ENCODE data around the gene HTR4. TPM values are rescaled to one million over a fixed set of nuclear protein-coding genes. Genes with fewer than 3 reads are reported as not detected.

The HTR4 gene
- total RNA-seq, 1 donor from 2014 or later, result not detected

DNA sequence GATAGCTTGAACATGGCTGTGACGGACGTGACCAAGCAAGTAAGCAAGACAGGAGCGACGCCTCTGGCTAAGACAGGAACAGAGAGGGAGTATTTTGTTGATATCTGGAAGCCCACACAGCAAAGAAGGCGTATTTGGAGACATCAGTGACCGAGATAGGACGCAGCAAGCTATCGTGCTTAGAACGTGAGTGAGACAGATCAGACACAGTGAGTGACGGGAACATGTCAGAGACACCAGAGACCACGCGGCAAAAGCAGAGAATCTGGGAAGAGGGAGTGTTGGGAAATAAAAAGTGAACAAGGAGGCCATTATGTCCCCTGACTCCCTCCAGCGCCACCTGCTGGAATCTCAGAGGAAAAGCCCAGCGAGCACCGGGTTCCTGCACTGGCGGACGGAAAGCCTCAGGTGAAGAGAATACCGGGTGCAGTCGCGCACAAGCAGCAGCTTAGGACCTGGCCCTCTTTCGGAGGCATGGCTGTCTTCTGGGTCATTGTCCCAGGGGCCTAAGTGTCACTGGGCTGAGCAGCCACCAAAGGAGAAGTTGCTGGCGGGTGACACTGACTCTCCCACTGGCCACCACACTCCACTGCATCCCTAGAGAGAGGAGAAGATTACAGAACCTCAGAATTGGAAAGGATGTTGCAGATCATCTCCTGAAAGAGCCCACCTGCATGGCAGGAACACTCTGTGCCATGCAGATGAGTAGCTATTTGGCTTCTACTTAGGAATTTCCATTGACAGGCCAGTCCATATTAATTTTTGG is 171.4 kb downstream of the HTR4 start:
- H3K27ac Mint-ChIP-seq (ENCODE audit: unreplicated experiment), result no peak overlapping the region
- no peaks in the 10 kb centered on the region for H3K9me3 Mint-ChIP-seq (ENCODE audit: unreplicated experiment)
- TF ChIP-seq, protein P1, sequence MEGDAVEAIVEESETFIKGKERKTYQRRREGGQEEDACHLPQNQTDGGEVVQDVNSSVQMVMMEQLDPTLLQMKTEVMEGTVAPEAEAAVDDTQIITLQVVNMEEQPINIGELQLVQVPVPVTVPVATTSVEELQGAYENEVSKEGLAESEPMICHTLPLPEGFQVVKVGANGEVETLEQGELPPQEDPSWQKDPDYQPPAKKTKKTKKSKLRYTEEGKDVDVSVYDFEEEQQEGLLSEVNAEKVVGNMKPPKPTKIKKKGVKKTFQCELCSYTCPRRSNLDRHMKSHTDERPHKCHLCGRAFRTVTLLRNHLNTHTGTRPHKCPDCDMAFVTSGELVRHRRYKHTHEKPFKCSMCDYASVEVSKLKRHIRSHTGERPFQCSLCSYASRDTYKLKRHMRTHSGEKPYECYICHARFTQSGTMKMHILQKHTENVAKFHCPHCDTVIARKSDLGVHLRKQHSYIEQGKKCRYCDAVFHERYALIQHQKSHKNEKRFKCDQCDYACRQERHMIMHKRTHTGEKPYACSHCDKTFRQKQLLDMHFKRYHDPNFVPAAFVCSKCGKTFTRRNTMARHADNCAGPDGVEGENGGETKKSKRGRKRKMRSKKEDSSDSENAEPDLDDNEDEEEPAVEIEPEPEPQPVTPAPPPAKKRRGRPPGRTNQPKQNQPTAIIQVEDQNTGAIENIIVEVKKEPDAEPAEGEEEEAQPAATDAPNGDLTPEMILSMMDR (IDR thresholded peaks at IDR 0.05; ENCODE audit: unreplicated experiment), result peak; percentile 80
- DNase-seq (ENCODE audit: low spot score), result peak; percentile 78
- no peak overlapping the region for H3K4me3 Mint-ChIP-seq (ENCODE audit: unreplicated experiment)
- no peaks in the 10 kb centered on the region for H3K36me3 Mint-ChIP-seq (ENCODE audit: low read depth, unreplicated experiment)
- no peaks in the 10 kb centered on the region for H3K4me1 Mint-ChIP-seq (ENCODE audit: unreplicated experiment)
- H3K27me3 Mint-ChIP-seq (ENCODE audit: unreplicated experiment), result no peaks in the 10 kb centered on the region

DNA sequence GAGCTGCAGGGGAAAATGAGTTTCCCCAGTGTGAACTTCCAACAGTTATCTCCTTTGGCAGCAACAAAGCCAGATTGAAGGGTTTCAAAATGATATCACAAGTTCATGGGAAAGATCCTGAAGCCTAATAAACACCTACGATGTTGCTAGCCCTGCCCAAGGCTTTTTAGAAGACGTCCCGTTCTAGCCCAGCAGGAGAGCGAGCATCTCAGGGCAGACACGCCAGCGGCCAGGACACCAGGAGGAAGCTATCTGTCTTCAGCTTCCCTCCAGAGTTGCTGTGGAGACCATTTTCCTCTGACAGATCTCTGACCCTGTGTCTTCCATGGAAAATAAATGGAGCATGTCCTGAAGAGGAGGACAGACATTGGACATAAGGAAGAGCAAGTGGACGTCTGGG is 172.1 kb downstream of the HTR4 start:
- no peaks in the 10 kb centered on the region for H3K36me3 Mint-ChIP-seq (ENCODE audit: low read depth, unreplicated experiment)
- no peaks in the 10 kb centered on the region for H3K4me1 Mint-ChIP-seq (ENCODE audit: unreplicated experiment)
- no peaks in the 10 kb centered on the region for H3K27me3 Mint-ChIP-seq (ENCODE audit: unreplicated experiment)
- DNase-seq (ENCODE audit: low spot score), result no peak
- TF ChIP-seq, protein P1 (IDR thresholded peaks at IDR 0.05; ENCODE audit: unreplicated experiment), result no peak
- H3K9me3 Mint-ChIP-seq (ENCODE audit: unreplicated experiment), result no peaks in the 10 kb centered on the region
- no peak overlapping the region for H3K27ac Mint-ChIP-seq (ENCODE audit: unreplicated experiment)
- no peak overlapping the region for H3K4me3 Mint-ChIP-seq (ENCODE audit: unreplicated experiment)

DNA sequence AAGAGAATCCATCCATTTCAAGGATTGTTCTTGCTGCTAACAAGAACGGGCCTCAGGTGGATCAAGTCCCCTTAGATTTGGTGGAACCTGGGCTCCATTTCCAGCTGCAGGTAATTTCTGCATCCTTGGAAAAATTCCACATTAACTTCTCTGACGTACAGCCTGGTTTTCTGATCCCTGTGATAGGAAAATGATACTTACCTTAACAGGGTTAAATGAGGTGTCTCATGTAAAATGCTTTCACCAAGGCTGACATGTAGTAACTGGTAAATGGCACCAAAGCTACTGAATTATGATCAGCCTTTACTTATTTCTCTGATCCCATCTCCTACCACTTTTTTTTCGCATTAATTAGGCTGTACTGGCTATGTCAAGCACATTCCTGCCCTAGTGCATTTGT is 176.9 kb downstream of the HTR4 start:
- H3K27ac Mint-ChIP-seq (ENCODE audit: unreplicated experiment), result no peak overlapping the region
- H3K36me3 Mint-ChIP-seq (ENCODE audit: low read depth, unreplicated experiment), result no peaks in the 10 kb centered on the region
- H3K9me3 Mint-ChIP-seq (ENCODE audit: unreplicated experiment), result no peaks in the 10 kb centered on the region
- no peaks in the 10 kb centered on the region for H3K4me1 Mint-ChIP-seq (ENCODE audit: unreplicated experiment)
- no peaks in the 10 kb centered on the region for H3K27me3 Mint-ChIP-seq (ENCODE audit: unreplicated experiment)
- H3K4me3 Mint-ChIP-seq (ENCODE audit: unreplicated experiment), result no peak overlapping the region
- TF ChIP-seq, protein P1 (IDR thresholded peaks at IDR 0.05; ENCODE audit: unreplicated experiment), result no peak
- no peak for DNase-seq (ENCODE audit: low spot score)

DNA sequence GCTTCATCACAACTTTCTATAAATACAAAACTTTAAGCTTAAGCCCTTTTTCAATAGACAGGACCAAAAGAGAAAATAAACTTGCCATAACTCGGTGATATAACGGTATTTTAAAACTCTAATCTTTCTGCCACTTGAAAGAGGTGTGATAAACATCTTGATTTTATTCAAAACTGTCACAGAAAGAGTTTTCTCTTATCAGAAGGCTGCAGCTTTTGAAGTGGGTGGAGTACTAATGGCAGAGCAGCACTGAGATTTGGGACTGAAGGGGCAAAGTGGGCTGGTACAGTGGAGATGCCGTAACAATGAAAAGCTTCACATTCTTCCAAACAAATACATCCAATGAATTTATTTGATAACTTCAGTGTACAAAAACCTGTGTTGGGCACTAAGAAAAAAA is 178.0 kb downstream of the HTR4 start:
- no peaks in the 10 kb centered on the region for H3K4me1 Mint-ChIP-seq (ENCODE audit: unreplicated experiment)

DNA sequence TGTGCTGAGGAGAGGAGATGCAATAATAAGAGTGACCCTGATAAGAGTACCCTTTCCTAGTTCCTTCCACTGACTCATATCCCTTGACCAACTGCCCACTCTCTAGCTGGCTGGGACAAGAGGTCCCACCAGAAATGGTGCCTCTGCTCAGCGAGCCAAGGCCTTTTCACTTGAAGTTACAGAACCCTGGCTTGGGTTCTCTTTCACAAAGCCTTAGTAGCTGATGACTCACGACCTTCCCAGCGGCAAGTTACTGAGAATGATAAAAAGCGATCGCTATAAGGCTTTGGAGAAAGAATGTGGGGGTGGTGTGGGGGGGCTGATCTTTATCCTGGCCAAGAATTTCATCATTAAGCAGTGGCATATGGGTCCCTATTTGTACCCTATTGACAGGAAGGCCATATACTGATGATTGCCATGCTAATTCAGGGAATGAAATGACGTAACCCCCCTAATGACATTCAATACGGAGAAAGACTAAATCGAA is 180.3 kb downstream of the HTR4 start:
- H3K4me3 Mint-ChIP-seq (ENCODE audit: unreplicated experiment), result no peak overlapping the region
- TF ChIP-seq, protein P1 (IDR thresholded peaks at IDR 0.05; ENCODE audit: unreplicated experiment), result no peak

More for the DNA sequence above, 178.0 kb downstream of the HTR4 start:
- DNase-seq (ENCODE audit: low spot score), result no peak
- H3K27me3 Mint-ChIP-seq (ENCODE audit: unreplicated experiment), result no peaks in the 10 kb centered on the region
- H3K36me3 Mint-ChIP-seq (ENCODE audit: low read depth, unreplicated experiment), result no peaks in the 10 kb centered on the region
- H3K27ac Mint-ChIP-seq (ENCODE audit: unreplicated experiment), result no peak overlapping the region
- no peaks in the 10 kb centered on the region for H3K9me3 Mint-ChIP-seq (ENCODE audit: unreplicated experiment)
- TF ChIP-seq, protein P1 (IDR thresholded peaks at IDR 0.05; ENCODE audit: unreplicated experiment), result no peak
- H3K4me3 Mint-ChIP-seq (ENCODE audit: unreplicated experiment), result no peak overlapping the region

More for the DNA sequence above, 180.3 kb downstream of the HTR4 start:
- H3K4me1 Mint-ChIP-seq (ENCODE audit: unreplicated experiment), result no peaks in the 10 kb centered on the region
- H3K27ac Mint-ChIP-seq (ENCODE audit: unreplicated experiment), result no peak overlapping the region
- no peak for DNase-seq (ENCODE audit: low spot score)
- H3K27me3 Mint-ChIP-seq (ENCODE audit: unreplicated experiment), result no peaks in the 10 kb centered on the region
- no peaks in the 10 kb centered on the region for H3K9me3 Mint-ChIP-seq (ENCODE audit: unreplicated experiment)
- H3K36me3 Mint-ChIP-seq (ENCODE audit: low read depth, unreplicated experiment), result no peaks in the 10 kb centered on the region
